DMS79 treated with DMSO at 0.1 percent for 48 hours (cell line): Measurements from ENCODE around the gene B3GALNT2.
"Not testable (repeated sequence)": the region's sequence is repeated elsewhere in the genome, so short reads cannot be mapped to it uniquely, and the experiment has no call there.

Experiments used
- DNase-seq: peaks from one replicate; lab custom pipeline; 2025; lab: John Stamatoyannopoulos, UW

B3GALNT2 gene

DNA sequence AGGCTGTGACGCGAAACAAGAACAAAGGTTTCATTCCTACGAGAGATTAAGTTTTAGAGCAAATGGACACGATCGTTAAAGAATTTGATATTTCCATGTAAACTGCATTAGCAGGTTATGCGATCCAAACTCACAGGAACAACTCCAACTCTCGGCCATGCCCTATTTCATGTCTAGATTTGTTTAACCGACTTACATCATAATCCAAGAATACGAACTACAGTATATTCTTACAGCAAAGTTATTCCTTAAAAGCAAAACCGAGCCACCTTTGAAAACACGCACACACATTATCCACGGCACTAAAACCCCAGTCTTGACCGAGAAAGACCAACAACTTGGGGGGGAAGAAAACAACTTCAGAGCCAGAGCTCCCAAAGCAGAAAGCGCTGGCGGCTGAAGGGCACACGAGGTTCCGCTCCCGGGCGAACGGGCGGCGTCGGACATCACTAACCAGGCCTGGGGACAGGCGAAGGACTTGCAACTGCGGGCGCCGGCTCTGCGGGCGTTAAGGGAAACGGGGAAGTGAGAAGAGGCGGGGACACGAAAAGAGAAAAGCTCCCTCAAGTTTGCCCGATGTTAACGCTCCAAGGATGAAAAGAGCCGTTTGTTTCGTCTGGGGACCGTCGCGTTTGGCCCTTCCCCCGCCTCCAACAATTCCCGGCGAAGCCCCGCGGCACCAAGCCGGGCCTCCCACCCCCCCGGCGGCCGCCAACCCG lies 690 bp downstream of the B3GALNT2 start:
- peak; percentile 66 for DNase-seq

DNA sequence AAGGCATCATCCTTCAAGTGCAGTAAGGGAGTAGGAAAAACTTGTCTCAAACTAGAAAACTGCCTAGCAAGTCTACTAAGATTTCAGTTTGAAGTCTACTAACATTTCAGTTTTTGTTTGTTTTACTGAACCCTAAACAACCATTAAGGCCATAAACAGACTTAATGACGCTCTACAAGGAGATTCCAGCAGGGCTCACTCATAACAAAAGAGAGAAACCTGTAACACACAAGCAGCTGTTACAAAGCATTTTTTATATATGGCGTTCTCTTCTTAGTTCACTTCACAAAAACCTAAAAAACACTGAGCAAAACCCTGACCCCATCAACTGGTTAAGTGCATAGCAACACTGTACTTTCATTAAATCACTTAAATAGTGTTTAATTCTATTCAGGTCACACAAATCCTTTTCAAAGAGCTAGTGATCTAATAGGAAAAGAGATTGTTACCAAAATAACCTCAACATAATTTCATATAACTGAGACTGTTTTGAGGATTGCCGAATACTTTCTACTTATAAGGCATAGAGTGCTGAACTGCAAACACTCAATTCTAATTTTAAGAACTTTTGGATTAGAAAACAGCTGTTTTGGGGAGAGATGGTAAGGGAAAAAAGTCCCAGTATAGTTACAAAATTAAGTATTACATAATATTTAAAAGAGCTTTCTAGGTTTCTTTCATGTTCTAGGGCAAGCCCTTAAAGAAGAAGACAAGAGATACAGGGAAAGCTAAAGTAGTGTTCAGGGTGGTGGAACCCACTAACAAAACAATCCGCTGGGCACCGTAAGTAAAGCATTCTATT lies 1.4 kb downstream of the B3GALNT2 start:
- DNase-seq, result peak; percentile 66

DNA sequence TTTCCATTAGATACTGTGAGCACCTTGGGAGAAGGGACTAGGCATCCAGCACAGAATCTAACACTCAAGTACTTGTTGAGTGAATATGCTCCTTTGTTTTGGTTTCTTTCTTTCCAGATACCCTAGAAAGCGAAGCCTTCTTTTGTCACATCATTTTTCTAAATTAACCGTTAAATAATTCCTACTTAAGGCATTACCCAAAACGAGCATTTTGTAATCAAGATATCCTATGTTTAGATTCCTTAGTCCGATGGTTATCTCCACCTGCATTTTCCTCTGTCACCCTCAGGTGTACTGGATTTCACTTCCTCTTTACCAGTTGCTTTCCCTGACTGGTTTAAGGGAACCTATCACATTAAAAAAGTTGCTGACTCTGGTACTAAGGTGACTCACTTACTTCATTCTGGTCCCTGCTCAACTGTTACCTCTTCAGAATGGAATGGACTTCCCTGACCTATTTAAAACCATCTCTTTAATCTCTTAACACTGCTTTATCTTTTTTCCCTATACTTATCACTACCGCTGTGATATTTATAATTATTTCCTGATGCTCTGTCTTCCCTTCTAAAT lies 3.2 kb downstream of the B3GALNT2 start:
- no peak for DNase-seq

DNA sequence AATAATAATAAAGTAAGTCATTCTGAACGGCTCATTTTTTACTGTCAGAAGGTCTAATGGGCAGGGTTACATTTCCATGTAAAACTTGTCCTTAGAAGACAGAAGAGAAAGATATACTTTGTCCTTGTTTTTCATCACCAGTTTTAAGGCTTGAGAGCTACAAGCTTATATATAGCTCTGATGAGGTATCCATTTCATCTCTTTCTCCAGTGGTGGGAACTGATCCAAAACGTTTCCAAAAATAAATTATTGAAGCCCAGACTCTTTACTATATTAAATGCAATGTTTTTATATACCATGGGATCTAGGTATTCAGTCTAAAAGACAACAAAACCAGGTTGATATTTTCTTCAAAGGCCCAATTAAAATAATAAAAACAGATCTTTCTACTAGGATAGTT lies 8.7 kb downstream of the B3GALNT2 start:
- DNase-seq, result no peak

DNA sequence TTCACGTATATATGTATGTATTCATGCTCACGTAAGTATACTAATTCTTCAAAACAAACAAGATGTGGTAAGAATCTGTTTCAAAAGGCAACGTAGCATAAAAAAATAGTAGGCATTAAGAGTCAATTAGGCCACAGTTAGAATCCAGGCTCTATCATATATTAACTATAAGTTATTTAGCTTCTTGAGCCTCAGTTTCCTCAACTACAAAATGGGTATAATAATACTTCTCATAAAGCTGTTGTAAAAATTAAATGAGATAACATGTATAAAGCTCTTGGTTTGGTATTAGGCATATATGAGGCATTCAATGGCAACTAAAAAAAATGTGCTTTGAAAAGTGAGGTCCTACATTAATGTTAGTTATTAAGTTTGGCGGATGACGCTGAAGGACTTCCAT lies 9.2 kb downstream of the B3GALNT2 start:
- DNase-seq, result no peak

DNA sequence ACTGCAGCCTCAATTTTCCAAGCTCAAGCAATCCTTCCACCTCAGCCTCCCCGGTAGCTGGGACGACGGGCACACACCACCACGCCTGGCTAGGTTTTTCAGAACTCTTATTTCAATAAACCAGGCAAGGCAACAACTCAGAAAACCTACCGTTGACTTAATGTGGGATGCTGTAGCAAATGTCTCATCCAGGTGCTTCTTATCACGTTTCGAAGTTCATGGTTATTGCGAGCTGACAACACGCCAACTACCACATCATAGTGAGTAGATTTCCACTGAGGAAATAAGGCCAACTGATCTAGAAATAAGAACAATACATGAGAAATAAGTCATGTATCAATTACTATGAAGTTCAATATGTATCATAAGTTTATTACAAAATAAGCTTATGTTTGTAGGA lies 9.7 kb downstream of the B3GALNT2 start:
- no peak for DNase-seq

DNA sequence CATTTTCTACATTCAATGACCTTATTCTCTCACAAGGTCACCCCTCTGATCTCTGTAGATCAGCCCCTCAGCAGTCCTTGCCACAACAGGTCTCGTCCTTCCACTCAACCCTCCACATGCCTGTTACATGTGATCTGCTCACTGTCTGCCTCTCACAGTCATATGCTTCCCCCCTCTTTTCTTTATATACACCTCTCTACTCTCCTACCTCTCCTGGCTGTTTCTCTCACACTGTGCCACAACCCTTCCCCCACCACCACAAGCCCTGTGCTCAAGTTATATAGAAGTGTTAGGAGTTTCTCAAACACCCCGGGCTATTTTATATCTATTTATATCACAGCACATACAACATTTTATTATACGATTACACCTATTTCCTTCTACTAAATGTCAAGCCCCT lies 12.6 kb downstream of the B3GALNT2 start:
- DNase-seq, result no peak

DNA sequence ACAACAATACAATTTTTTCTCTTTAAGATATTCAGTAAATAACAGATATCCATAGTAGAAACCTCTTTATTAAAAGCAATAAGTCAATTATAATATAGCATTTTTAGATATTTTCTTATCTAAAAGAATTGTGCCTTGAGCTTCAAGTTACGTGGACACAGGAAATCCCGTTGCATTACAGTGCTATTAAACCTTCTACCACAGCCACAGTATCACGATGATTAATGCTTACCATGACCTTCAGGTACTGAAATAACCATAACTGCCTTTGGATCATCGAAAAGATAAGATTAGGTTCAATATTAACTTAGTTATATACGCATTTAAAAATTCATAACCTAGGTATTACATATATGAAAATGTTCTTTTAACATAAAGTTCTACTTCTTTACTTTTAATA lies 17.9 kb downstream of the B3GALNT2 start:
- no peak for DNase-seq

DNA sequence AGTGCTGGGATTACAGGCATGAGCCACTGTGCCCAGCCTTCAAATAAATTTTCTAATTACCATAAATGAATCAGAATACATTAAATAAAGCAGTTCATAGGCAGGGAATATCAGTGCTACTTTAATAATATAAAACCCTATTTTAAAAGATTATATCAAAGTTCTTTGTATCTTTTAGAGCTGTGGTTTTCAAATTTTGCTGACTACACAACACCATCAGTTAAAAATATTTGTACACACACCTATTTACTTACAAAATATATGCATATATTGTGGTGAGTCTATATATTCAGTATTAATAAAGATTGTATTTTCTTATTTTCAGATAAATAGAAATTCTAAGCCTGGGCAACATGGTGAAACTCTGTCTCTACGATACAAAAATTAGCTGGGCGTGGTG lies 18.7 kb downstream of the B3GALNT2 start:
- DNase-seq, result no peak

DNA sequence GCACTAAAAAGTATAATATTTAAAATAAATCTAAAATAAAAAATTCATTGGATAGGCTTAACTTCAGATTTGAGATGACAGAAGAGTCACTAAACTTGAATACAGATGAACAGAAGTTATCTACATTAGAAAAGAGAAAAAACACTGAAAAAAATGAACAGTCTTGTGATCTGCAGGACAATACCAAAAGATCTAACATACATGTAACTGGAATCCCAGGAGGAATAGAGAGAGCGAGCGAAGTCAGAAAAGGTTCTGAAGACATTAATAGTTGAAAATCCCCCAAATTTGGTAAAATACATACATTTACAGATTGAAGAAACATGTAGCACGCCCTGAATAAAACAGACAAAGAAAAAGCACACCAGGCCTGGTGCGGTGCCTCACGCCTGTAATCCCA lies 21.2 kb downstream of the B3GALNT2 start:
- DNase-seq, result no peak

DNA sequence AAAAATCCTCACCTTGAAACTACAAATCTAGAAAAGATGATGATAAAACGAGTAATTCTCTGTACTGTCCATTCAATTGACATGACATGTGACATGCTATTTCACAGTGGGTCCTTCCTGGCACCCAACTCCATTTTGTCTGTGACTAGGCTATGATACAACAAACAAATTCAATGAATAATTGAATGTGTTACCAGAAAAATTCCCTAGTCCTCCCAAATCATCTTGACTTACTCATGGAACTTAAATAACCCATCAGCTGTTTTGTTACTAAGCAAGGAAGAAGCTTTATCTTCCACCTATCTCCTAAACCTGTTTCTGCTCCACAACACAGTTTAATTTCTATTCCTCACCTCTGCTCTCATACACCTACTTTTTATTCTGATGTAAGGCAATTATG lies 30.4 kb downstream of the B3GALNT2 start:
- DNase-seq, result no peak

DNA sequence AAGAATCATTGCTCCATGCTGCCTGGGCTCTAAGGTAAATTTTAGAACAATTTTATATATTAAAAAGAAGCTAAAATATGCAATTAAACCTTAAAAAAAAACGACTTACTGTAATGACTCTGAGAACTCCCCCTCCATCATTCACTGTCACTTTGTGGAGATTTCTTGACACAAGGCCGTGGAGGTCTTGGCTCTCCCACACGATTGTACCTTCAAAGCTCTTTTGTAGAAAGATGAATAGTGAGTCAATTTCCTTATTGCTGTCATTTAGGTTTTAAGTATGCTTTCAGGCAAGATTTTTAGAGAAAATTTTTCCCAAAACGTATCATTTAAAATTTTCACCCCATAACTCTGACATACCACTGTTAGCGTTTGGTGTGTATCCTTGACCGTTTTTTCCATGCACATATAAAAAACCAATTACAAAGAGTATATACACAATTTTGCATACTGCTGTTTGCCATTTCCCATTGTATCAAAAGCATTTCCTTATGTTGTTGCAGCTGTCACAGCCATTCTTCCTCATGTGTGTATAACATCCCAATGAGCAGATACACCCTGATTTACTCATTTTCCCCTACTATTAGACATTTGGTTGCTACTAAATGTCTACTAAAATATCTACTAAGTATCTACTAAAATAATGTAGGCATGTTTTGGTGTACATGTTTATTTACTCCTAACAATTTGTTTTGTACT lies 33.4 kb downstream of the B3GALNT2 start:
- no peak for DNase-seq

DNA sequence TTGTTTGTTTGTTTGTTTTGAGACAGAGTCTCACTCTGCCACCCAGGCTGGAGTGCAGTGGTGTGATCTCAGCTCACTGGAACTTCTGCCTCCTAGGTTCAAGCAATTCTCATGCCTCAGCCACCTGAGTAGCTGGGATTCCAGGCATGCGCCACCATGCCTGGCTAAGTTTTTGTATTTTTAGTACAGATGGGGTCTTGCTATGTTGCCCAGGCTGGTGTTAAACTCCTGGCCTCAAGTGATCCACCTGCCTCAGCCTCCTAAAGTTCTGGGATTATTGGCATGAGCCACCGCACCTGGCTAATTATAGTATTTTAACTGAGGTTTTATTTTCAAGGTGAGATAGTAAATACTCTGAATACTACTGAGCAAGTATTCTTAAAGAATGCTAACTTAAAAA lies 34.4 kb downstream of the B3GALNT2 start:
- DNase-seq, result not testable (repeated sequence)

DNA sequence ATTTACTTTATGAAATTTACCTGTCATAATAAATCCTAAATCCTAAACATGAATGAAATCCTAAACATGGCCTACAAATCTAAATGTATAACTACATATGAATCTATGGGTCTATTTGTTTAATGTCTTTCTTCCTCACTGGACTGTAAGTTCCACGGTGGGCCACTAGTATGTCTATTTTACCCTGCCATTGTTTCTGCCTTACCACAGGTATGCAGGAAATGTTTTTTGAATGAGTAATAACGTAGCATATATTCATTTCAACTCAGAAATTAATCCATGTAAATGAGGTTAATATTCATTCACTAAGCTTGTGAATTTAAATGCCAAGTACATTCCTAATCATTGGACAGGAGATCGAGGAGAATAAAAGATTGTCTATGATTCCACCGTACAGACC lies 35.3 kb downstream of the B3GALNT2 start:
- no peak for DNase-seq

DNA sequence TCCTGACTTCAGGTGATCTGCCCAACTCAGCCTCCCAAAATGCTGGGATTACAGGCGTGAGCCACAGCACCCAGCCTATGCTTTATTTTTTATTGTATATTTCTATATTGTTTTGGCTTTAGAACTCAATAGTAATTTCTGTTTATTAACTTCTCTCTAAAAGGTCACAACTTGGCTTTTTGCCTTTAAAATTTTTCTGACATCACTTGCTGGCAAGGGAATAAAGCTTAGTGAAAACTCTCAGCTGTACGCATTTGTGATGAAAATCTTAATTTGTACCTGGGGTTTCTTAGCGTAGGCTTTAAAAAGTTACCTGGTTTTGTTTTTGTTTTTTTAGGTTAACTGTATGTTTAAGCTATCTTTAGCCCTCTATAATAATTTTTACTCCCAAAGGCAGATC lies 36.2 kb downstream of the B3GALNT2 start:
- no peak for DNase-seq

DNA sequence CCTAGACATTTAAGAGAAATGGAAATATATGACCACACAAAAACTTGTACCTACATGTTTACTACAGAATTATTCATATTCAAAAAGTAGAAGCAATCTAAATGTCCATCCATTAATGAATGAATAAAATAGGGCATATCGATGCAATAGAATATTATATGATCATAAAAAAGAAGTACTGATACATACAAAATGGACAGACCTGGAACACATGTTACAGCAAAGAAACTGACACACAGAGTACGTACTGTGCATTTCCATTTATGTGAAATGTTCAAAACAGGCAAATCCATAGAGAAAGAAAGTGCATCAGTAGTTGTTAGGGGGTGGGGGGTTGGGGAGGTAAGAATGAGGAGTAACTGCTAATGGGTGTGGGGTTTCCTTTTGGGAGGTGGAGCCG lies 39.2 kb downstream of the B3GALNT2 start:
- DNase-seq, result no peak

DNA sequence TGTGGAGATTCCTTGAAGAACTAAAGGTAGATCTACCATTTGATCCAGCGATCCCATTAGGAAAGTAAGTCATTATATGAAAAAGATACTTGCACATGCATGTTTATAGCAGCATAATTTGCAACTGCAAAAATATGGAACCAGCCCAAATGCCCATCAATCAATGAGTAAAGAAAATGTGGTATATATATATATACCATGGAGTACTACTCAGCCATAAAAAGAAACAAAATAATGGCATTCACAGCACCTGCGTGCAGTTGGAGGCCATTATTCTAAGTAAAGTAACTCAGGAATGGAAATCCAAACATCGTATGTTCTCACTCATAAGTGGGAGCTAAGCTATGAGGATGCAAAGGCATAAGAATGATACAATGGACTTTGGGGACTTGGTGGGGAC lies 41.4 kb downstream of the B3GALNT2 start:
- DNase-seq, result not testable (repeated sequence)

DNA sequence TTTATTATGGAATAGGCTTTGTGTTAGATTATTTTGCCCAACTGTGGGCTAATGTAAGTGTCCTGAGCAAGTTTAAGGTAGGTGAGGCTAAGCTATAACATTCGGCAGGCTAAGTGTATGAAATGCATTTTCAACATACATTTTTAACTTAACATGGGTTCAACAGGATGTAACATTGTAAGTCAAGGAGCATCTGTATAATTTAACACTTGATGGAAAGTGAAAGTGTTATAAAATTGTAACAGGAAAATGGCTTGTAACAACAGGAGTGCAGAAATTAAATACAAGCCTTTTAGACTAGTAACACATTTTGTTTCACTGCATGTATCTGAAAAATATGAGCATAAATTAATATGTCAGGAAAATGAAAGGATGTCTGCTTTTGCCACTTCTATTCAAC lies 42.3 kb downstream of the B3GALNT2 start:
- DNase-seq, result no peak

DNA sequence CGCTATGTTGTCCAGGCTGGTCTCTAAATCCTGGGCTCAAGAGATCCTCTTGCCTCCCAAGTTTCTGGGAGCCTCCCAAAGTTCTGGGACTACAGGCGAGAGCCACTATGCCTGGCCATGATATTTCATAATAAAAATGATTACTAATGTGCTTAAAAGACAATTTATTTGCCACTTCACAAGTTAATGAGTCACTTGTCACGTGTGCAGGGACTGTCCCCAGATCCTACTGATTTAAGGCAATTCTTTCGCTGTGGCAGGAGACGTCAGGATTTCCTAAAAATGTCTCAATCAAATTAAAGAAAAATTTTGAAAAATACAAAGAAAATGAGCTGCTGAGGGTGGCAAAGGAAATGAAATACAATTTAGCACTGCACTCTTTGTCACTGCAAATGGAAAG lies 43.5 kb downstream of the B3GALNT2 start:
- DNase-seq, result no peak

DNA sequence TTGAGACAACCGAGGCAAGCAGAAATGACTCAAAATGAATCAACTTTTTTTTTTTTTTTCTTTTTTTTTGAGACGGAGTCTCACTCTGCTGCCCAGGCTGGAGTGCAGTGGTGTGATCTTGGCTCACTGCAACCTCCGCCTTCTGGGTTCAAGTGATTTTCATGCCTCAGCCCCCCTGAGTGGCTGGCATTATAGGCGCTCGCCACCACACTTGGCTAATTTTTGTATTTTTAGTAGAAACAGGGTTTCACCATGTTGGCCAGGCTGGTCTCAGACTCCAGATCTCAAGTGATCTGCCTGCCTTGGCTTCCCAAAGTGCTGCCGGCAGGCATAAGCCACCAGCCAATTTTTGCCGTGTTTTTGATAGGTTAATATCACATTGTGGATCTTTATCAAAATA lies 46.4 kb downstream of the B3GALNT2 start:
- DNase-seq, result not testable (repeated sequence)

DNA sequence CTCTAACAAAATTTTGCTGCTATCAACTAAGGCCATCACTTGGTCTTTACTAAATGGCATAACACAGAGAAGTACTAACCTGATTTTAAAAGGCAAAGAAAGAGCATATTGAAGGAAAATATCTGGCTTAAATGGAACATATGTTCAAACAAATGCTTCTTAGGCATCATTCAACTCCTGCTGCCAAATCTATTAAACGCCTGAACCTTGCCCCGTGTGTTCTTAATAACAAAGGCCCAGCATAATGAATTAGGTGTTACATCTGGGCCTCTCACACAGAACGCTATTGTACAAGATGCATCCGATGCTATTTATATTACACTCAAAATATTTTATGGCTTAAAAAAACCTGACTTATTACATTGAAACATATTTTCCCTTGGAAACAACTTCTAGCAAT lies 48.4 kb downstream of the B3GALNT2 start:
- DNase-seq, result no peak

DNA sequence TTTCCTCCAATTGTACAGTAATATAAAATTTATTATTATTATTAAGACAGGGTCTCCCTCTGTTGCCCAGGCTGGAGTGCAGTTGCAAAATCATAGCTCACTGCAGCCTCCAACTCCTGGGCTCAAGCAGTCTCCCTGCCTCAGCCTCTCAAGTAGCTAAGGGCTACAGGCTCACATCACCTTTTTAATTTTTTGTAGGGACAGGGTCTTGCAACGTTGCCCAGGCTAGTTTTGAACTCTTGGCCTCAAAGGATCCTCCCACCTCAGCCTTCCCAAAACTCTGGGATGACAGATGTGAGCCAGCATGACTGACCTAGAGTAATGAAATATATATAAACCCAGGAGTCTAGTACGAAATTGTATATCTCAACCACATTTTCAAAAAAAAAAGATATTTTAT lies 49.2 kb downstream of the B3GALNT2 start:
- no peak for DNase-seq

DNA sequence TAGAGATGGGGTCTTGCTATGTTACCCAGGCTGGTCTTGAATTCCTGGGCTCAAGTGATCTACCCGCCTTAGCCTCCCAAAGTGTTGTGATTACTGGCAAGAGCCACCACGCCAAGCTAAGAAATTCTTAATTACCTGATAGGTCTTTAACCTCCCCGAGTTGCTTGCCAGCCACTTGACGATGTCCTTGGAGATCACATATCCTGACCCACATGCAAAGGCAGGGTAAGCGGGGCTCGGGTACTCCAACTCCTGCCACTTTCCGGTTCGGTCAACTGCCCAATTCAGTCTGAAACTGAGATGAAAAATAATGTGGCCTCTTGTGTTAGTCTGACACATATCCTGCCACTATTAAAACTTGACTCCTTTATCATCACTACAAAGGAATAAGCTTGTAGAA lies 50.2 kb downstream of the B3GALNT2 start:
- DNase-seq, result no peak
